ENCODE results near the gene CEP152.

DNA sequence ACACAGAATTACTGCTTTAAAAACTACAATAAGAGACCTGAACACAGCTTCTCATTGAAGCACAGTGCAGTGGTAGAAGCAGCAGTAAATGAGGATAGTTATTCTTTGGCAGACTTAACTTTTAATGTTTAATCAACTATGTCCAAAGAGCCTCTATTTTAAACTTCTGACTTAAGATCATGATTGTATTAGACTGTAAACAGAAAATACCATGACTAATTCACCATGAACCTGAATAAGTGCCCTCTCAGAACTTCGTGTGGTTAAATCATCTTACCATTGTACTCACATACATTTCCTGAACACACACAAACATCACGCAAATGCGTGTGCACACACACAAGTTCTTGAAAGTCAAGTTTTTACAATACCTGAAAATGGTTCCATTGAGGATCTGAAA lies 13.9 kb downstream of the CEP152 start:
- TF ChIP-seq CTCF (IDR thresholded peaks at IDR 0.05; ENCODE audit: poor library complexity, severe bottlenecking) (no peak), EZH2 (IDR thresholded peaks at IDR 0.05; ENCODE audit: borderline replicate concordance, insufficient read depth, low read length, poor library complexity, severe bottlenecking) (no peak), MXI1 (conservative IDR thresholded peaks at IDR 0.05; ENCODE audit: poor library complexity, severe bottlenecking) (no peak), TAF1 (IDR thresholded peaks at IDR 0.05; ENCODE audit: low read depth) (no peak)
- TF ChIP-seq, protein P1, sequence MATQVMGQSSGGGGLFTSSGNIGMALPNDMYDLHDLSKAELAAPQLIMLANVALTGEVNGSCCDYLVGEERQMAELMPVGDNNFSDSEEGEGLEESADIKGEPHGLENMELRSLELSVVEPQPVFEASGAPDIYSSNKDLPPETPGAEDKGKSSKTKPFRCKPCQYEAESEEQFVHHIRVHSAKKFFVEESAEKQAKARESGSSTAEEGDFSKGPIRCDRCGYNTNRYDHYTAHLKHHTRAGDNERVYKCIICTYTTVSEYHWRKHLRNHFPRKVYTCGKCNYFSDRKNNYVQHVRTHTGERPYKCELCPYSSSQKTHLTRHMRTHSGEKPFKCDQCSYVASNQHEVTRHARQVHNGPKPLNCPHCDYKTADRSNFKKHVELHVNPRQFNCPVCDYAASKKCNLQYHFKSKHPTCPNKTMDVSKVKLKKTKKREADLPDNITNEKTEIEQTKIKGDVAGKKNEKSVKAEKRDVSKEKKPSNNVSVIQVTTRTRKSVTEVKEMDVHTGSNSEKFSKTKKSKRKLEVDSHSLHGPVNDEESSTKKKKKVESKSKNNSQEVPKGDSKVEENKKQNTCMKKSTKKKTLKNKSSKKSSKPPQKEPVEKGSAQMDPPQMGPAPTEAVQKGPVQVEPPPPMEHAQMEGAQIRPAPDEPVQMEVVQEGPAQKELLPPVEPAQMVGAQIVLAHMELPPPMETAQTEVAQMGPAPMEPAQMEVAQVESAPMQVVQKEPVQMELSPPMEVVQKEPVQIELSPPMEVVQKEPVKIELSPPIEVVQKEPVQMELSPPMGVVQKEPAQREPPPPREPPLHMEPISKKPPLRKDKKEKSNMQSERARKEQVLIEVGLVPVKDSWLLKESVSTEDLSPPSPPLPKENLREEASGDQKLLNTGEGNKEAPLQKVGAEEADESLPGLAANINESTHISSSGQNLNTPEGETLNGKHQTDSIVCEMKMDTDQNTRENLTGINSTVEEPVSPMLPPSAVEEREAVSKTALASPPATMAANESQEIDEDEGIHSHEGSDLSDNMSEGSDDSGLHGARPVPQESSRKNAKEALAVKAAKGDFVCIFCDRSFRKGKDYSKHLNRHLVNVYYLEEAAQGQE (IDR thresholded peaks at IDR 0.05; ENCODE audit: borderline replicate concordance), result no peak

Data from neural cell (in vitro differentiated cells).